DMS153 (cell line): Measurements from ENCODE around the gene MPC1L.
"Not testable (repeated sequence)": the region's sequence is repeated elsewhere in the genome, so short reads cannot be mapped to it uniquely, and the experiment has no call there.

Experiments
- DNase-seq: peaks from one replicate; lab custom pipeline; 2025; lab: John Stamatoyannopoulos, UW

The MPC1L gene

GRCh38 chrX:40623139-40623536 lies at the start of gene MPC1L:
Gene MPC1L (plus strand): TSS chrX:40623428. CDS start chrX:40623566, 138 bp downstream.
- DNase-seq, result no peak

- no peak for DNase-seq
Measured at GRCh38 chrX:40573763-40574162, 49.5 kb upstream of the MPC1L start.

- DNase-seq, result not testable (repeated sequence)
Measured at GRCh38 chrX:40575411-40575810, 47.8 kb upstream of the MPC1L start.

GRCh38 chrX:40576291-40576690 lies 46.9 kb upstream of the MPC1L start:
- DNase-seq, result no peak

- peak; percentile 8 for DNase-seq
Measured at GRCh38 chrX:40578039-40578695, 45.1 kb upstream of the MPC1L start.

GRCh38 chrX:40579141-40579540 lies 44.1 kb upstream of the MPC1L start:
- no peak for DNase-seq

- no peak for DNase-seq
Measured at GRCh38 chrX:40579900-40580536, 43.2 kb upstream of the MPC1L start.

- DNase-seq, result peak; percentile 86
Measured at GRCh38 chrX:40580537-40581335, 42.5 kb upstream of the MPC1L start, which contains the start of gene ATP6AP2. Gene ATP6AP2 (plus strand): TSS chrX:40580970. CDS start chrX:40581066, 96 bp downstream.

- DNase-seq, result no peak
Measured at GRCh38 chrX:40581336-40581920, 41.8 kb upstream of the MPC1L start.

GRCh38 chrX:40582178-40582577 lies 41.0 kb upstream of the MPC1L start:
- not testable (repeated sequence) for DNase-seq

GRCh38 chrX:40582811-40583210 lies 40.4 kb upstream of the MPC1L start:
- no peak for DNase-seq

GRCh38 chrX:40587623-40588022 lies 35.6 kb upstream of the MPC1L start:
- DNase-seq, result not testable (repeated sequence)

- not testable (repeated sequence) for DNase-seq
Measured at GRCh38 chrX:40589616-40590321, 33.5 kb upstream of the MPC1L start.

GRCh38 chrX:40603446-40603845 lies 19.8 kb upstream of the MPC1L start:
- DNase-seq, result no peak

- DNase-seq, result no peak
Measured at GRCh38 chrX:40607381-40607780, 15.8 kb upstream of the MPC1L start.

GRCh38 chrX:40612511-40612910 lies 10.7 kb upstream of the MPC1L start:
- DNase-seq, result no peak

GRCh38 chrX:40615976-40616375 lies 7.3 kb upstream of the MPC1L start:
- no peak for DNase-seq

GRCh38 chrX:40617566-40617965 lies 5.7 kb upstream of the MPC1L start:
- DNase-seq, result no peak

- no peak for DNase-seq
Measured at GRCh38 chrX:40622479-40623138, 619 bp upstream of the MPC1L start.

GRCh38 chrX:40623665-40624064 lies 437 bp downstream of the MPC1L start:
- DNase-seq, result no peak

- no peak for DNase-seq
Measured at GRCh38 chrX:40625294-40625693, 2.1 kb downstream of the MPC1L start.
